Stimulated activated CD4-positive, alpha-beta T cell treated with anti-CD3 and anti-CD28 coated beads, Interleukin-2, amount 100 ng/mL, for 4 hours (primary cell): ENCODE results near the gene PHF21A.
A peak's percentile ranks its signal among the peaks of the same experiment; 100 is the strongest.
"Not testable (repeated sequence)": the region's sequence is repeated elsewhere in the genome, so short reads cannot be mapped to it uniquely, and the experiment has no call there.

Source experiments
- DNase-seq: peaks from one replicate; pipeline ENCODE4 v3.0.0-alpha.2; 2020; ENCODE audit warnings: low read depth

Gene PHF21A

DNA sequence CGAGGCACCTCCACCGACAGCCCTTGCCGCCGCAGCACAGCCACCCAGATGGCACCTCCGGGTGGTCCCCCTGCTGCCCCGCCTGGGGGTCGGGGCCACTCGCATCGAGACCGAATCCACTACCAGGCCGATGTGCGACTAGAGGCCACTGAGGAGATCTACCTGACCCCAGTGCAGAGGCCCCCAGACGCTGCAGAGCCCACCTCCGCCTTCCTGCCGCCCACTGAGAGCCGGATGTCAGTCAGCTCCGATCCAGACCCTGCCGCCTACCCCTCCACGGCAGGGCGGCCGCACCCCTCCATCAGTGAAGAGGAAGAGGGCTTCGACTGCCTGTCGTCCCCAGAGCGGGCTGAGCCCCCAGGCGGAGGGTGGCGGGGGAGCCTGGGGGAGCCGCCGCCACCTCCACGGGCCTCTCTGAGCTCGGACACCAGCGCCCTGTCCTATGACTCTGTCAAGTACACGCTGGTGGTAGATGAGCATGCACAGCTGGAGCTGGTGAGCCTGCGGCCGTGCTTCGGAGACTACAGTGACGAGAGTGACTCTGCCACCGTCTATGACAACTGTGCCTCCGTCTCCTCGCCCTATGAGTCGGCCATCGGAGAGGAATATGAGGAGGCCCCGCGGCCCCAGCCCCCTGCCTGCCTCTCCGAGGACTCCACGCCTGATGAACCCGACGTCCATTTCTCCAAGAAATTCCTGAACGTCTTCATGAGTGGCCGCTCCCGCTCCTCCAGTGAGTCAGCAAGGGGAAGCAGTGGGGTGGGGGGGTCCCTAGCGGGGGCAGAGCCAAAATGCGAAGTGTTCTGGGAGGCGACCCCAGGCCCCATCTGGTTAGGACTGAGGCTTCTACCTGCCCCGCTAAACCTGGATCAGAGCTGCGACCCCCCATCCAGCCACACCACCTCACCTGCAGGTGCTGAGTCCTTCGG, 218.5 kb downstream of the PHF21A start:
- DNase-seq: no peak

DNA sequence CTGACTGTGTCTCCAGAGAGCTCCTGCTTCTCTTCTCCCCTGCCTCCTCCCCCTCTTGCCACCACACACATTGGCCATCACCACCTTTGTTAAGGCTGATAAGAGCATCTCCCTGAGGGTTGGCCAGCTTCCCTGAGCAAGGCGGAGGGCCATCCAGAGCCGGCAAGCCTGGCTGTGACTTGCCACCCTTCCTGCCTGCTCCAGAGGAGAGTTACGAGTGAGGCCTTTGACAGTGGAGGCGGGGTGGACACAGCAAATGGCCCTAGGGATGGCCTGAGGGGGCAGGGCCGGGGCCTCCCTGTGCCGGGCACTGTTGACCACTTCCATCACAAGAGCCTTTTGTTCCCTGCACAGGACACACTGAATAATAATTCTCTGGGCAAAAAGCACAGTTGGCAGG, 219.6 kb downstream of the PHF21A start:
- DNase-seq: no peak

DNA sequence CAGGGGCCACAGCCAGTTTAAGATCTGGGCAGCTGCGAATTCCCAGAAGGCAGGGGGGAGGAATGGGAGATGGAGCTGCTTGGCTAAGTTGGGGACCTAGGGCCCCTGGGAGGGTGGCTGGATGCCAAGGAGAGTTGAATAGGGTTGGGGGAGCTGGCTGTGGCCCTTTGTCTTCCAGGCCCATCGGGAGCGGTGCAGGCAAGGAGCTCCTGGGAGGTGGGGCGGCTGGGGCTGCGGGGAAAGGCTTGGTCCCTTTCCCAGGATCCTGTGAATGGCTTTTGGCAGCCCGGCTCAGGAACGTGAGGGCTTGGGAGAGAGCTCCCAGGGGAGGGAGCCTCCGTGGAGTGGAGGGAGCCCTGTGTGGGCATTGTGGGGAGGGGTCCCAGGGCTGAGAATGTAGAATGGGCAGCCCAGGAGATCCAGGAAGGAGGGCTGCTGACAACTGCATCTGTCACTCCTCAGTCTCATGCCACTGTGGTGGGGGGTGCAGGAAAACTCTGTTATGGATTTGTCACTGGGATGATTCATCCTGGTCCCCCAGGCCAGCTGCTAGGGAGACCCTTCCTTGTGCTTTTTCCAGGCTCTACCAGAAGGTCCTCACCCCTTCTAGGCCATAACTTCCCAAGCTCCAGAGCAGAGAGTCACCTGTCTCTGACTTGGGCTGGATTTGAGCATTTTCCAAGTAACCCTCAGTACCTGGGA, 220.2 kb downstream of the PHF21A start:
- DNase-seq: no peak

DNA sequence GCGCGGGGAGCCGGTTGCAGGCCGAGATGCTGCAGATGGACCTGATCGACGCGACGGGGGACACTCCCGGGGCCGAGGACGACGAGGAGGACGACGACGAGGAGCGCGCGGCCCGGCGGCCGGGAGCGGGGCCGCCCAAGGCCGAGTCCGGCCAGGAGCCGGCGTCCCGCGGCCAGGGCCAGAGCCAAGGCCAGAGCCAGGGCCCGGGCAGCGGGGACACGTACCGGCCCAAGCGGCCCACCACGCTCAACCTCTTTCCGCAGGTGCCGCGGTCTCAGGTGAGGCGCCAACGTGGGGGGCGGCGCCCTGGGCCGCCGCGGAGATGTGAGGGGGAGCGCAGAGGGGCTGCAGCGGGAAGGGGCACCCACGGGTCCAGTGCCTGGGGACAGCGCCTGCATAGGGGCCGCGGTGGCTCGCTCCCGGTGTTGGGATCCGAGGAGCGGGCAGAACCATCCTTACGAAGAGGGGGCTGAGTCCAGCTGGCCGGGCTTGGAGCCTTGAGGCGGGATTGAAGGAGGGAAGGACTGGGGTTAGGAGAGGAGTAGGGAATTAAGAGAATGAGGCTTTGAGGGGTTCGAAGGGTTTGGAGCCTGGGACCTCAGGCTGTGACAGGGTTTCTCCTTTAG, 221.0 kb downstream of the PHF21A start:
- not testable (repeated sequence) for DNase-seq

DNA sequence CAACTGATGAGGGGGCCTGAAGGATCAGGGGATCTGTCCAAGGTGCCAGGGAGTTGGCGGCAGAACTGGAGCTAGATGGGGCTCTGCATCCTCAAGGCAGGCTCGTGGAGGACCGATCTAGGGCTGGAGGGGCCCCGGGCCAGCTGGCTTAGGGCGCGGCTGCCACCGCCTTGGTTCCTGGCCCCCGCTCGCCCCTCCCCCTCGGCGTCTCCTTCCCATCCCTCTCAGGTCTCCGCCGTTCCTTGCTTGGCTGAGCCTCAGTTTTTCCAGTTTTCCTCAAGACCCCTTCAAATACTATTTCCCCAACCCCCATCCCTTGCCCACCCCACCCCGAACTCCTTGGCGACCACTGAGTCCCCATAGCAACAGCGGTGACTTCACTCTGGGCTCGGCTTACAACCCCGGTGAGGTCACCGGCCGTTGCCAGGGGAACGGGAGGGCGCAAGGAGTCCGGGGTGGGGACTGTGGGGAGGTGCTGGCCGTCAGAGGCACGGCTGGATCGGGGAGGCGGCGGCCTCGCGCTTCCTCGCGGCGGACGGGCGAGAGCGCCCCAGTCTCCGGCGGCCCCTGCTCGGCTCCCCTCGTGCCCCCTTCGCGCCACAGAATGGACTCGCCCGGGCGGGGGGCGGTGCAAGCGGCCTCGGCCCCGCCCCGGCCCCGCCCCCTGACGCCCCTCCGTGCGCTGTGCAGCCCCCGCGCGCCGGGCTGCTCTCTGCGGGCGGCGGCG, 221.6 kb downstream of the PHF21A start:
- peak; percentile 33 for DNase-seq

DNA sequence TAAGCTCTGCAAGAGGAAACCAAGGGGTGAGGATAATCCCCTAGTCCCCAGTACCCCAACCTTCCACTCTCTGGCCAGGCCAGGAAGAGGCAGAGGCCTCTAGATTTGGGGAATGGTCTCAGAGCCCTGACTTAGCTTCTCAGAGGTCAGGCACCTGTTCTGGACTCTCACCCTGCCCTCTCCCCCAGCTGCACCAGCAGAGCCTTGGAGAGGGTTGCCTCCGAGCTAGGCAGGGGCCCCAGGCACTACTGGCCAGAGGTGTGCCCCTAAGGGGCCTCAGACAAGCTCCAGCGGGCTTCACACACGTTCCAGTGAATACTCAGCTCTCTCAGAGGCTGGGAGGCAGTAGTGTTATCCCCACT, 222.2 kb downstream of the PHF21A start:
- DNase-seq: no peak

DNA sequence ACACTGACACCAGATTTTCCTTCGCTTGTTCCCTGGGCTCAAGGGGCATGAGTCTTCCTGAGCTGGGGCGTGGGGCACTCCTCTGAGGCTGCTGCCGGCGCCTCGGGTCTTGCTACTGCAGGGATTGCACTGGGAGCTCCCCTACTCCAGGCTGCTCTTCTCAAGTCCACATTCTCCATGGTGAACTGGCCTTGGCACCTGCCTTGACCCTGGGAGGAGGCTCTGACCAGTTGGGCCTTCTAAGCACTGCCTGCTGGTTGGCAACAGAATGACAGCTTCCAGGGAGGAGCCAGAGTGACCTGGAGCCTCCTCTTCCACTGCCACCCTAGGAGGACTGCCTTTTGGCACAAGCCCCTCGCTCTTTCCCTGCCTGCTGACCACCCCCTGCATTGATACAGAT, 223.7 kb downstream of the PHF21A start:
- DNase-seq: no peak

DNA sequence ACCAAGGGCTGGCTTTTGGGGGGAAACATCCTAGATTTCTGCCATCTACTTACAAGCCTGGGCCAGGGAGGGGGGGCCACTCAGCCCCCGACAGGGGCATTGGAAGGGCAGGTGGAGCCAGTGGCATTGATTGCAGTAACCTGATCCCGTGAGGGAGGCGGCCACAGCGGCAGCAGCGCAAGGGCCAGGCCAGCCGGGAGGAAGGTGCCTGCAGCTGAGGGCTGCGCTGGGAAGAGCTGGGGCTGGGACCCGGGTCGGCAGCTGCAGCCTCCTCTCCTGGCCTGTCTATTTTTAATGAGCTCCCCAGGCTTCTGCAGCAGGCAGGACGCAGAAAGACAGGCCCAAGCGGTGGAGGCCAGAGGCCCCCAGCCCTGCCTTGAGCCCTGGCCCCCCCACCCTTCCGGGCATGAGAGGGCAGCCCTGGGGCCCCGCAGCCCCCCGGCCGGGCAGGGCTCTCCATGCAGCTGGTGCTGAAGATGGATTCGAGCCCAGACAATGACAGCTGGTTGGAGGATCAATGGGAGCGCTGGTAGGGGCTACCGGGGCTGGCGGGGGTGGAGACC, 224.8 kb downstream of the PHF21A start:
- DNase-seq: no peak

DNA sequence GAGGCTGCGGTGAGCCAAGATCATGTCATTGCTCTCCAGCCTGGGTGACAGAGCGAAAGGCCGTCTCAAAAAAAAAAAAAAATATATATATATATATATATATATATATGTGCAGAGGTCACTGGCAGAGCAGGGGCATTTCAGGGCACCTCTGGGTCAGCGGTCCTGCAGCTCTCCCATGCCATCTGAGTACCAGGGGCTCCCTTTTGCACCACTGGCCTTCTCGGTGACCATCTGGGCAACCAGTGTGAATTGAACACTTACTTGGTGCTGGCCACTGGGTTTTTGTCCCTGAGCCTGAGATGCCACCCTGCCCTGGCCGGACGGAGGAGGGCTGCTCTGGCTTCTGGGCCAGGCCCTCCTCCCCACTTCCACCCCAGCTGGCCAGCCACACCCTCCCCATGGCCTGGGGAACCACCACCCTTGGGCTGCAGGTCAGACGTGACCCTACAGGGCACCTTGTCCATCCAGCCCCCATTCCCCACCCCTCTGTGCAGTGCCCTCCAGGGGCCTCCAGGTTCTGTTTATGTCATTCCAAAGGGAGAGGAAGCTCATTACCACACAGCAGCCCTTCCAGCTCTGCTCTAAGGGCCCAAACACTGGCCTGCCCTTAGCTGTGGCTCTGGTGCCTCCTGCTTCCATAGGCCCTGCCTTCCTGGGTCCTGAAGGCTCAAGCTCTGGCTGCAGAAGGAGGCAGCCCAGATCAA, 225.5 kb downstream of the PHF21A start:
- DNase-seq: no peak

DNA sequence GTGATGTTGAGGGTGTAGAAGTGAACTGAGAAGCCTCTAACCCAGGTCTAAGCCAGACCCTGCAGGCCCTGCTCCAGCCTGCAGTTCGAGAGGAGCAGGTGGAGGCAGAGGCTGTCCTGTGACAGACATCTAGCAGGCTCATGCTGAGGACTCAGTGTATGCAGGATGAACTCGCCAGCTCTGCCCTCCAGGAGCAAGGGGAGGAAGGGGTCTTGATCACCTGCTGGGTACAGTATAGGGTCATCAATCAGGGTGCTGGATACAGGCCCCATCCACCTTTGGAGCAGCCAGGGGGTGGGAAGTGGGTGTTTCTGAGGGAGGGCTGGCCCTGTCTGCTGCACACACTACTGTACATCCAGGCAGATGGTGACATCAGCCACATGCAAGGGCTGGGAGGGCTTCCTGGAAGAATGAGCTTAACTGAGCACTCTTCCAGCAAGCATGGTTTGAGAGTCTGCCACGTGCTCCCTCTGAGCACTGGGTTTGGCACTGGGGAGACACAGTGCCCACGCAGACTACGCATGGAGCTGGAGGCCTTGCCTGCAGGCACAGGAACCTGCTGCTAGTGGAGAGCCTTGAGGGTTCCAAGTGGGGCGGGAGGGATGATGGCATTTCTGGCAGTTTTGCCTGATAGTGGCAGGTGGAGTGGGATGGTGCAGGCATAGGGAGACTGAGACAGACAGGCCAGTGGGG, 226.6 kb downstream of the PHF21A start:
- no peak for DNase-seq

DNA sequence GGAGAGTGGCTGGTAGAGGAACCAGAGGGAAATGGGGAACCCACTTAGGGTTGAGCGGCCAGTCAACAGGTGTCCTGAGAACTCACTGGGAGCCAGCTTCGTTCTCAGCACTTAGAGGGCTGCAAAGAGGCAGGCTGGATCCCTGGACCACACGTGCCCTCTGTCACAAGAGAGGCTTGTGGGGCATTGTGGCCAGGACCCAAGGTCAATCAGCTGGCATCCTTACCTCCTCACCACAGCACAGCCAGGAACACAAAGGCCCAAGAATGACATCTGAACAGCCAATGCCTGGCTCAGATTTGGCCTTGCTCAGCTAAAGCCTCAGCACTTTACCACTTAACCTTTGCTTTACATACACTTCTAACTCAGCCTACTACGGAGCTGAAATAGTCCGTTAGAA, 228.4 kb downstream of the PHF21A start:
- DNase-seq: no peak

DNA sequence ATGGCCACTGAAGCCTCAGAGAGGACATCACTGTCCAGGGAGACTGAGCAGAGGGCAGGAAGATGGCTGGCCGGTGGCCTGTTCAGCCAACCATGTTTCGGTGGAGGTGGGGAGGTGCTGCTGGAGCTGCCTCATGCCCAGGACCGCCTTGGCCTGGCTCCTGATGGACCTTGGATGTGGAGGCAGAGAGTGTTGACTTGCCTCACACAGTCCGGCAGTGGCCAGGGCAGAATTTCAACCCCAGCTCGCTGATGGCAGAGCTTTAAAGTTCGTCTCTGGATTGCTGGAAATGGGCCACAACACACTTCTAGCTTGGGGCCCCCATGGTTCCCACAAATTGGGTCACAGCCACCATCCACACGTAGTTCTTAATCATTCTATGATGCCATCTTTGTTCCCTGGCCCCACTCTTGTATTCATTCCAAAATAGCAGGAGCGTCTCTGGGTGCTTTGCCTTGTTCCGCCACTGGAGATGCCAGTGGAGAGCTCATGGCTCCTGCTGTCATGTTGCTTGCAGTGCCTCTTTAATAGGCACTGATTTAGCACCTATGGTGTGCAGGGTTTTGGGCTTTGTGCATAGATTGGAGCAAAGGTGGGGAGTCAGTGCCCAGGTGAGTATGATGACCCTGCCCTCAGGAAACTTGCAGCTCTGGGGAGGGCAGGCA, 230.2 kb downstream of the PHF21A start:
- DNase-seq: no peak

DNA sequence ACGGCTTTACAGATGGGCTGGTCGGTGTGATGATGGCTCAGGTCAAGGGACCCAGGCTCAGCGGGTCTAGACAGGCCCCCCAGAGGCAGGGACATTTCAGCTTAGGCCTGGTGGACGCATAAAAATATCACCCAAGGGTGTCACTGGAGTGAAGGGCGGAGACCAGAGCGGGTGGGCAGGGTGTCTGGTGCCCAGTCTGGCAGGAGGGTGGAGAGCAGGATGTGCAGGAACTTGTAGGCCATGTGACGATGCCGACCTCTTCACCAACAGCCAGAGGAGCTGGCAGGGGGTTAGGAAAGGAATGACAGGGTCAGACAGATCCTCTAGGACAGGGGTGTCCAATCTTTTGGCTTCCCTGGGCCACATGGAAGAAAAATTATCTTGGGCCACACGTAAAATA, 231.3 kb downstream of the PHF21A start:
- DNase-seq: no peak

DNA sequence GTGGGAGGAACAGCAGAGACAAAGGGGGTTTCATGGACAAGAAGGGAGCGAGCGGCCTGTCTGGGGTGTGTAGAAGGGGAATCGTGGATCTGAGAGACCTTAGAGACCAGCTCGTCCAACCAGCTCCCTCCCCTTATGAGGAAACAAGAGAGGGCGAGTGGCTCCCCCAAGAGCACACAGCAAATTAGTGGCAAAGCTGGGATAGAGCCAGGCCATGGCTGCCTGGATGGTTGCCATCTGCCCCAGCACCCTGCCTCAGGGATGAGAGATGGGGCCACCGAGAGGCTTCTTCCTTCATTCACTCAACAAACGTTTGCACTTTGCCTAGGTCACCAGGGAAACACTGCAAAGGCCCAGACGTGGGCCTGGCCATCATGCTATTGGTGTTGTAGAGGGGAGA, 231.7 kb downstream of the PHF21A start:
- no peak for DNase-seq

DNA sequence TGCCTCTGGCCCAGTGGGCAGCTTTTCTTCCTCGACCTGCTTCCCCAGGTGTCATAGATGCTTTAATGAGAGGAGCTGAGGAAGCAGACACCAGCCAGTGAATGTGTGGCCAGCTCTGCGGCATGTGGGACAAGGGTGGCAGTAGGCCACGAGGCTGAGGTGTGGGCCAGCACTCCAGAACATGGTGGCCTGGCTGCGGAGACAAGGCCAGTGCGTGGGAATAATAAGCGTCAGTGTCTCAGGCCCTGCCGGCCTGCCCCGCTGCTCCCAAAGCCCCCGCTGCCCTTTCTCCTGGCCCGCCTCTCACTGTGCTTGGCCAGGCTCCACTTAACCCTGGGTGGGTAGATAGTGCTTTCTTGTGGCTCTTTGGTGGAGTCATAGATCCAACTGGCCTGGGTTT, 233.7 kb downstream of the PHF21A start:
- no peak for DNase-seq

DNA sequence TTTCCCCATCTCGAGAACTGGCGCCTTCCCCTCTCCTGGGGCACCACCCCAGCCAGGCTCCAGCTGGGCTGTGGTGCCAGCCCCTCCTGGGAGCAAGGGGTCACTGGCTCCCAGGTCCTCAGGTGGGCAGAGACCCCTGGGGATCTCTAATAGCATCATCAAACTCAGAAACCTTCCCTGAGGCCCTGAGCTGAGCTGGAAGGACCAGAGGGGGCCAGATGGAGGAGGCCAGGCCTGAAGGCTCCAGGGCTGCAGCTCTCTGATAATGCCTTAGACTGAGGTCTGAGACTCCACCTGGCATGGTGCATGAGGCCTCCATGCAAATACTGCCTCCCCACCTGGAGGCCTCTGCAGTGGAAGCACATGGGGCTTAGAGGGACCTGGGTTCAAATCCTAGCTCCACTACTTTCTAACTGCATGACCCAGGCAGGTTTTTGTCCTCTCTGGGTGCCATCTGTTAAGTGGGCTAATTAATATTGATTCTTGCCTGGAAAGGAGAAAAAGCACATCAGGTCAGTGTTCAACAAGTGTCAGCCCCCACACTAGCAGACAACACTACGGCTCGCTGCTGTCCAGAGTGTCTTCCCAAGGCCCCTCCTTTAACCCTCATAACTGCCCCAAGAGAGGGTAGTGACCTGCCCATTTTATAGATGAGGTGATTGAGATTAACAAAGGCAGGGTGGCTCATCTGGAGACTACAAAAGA, 234.3 kb downstream of the PHF21A start:
- DNase-seq: no peak

DNA sequence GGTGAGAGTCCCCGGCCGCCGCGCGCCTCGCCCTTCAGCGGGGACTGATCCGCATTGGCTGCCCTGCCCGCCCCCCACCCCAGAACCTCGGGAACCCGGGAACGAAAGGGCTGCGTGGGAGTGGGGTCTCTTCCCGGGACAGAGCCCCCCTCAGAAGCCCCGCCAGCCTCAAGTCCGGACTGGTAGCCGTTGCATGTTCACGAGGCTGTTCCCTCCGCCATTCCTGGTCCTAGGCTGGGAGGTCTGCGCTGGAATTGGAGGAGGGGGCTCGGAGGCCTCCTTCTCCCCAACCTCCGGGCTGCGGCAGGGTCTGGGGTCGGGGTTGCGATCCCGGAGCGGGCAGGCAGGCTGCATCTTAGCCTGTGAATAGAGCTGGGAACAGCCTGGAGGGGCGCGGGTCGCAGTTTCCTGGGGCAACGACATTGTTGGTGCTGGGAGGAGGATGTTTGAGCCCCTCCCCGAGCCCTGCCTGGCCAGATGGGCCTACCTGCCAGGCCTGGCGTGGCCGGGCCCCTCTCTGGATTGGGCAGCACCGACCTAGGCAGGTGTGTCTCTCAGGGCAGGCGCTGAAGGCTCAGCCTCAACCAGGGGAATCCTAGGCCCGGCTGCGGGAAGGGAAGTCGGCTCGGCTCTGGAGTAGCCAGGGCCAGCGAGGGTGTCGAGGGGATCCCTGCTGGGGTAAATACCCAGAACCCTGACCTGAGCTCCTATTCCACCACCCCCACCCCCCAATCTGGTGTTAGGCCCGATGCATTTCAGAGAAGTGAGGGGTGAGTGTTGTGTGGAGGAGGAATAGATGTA, 235.1 kb downstream of the PHF21A start:
- no peak for DNase-seq

DNA sequence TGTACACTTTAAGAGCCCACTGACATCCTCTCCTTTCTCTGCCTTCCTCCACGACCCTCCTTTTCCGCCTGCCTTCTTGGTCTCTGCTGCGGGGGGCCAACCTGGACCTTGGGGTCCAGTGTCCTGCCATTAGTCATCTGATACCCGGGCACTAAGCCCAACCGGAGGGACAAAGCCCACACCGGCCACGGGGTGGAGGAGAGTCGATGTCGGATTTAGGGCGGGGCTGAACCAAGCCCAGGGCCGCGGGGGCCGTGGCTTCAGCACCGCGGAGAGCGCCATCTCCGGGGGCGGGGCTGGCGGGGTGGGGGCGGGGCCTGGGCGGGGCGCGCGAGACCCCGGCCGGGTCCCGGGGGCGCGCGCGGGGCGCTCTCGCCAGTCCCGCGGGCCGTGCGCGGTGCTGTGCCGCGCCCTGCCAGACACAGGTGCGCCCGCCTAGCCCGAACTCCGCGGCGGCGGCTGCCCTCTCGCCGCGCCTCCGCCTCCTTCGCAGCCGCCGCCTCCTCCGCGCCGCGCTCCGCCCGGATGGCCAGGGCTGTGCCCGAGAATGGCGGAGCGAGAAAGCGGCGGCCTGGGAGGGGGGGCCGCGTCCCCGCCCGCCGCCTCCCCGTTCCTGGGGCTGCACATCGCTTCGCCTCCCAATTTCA, 235.9 kb downstream of the PHF21A start, which contains the start of gene MAPK8IP1:
Gene MAPK8IP1, plus strand, starts transcription at position 378 of the 647 bp plus-strand sequence. Its CDS starts 170 bp downstream, at position 548.
- DNase-seq: peak; percentile 14
